ENCODE results near the gene TEAD1.

Gene TEAD1

DNA sequence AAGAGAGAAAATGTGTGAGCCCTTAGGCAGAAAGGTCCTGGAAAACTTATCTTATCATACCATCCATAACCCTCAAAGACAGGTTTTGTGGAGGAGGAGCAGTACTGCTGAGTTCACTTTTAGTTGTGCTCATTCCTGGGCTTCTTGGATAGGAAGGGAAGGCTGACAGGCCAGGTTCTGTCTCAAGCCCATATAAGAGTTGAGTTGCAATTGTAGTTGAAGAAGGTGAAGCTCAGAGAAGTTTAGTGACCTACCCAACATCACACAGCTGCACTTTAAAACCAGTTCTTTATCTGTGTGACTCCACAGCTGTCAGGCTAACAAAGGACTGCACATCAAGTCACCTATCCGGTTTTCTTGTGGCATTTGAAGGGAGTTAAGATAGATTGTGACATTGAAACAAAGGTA lies 13.0 kb downstream of the TEAD1 start:
- no peak for DNase-seq

- no peak for DNase-seq
Measured at GRCh38 chr11:12687740-12688139, 13.5 kb downstream of the TEAD1 start.

- no peak for DNase-seq
Measured at GRCh38 chr11:12689029-12689755, 15.0 kb downstream of the TEAD1 start.

DNA sequence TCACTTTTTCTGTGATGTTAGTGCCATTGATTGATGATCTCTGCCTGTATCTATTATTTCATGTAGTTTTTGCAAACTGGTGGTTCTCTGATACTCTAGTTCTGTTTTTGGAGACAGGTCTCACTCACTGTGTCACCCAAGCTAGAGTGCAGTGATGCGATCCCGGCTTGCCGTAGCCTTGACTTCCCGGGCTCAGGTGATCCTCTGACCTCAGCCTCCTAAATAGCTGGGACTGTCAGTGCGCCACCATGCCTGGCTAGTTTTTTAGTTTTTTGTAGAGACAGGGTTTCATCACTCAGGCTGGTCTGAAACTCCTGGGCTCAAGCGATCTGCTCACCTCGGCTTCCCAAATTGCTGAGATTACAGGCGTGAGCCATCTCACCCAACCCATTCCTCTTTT lies 16.4 kb downstream of the TEAD1 start:
- DNase-seq: no peak

DNA sequence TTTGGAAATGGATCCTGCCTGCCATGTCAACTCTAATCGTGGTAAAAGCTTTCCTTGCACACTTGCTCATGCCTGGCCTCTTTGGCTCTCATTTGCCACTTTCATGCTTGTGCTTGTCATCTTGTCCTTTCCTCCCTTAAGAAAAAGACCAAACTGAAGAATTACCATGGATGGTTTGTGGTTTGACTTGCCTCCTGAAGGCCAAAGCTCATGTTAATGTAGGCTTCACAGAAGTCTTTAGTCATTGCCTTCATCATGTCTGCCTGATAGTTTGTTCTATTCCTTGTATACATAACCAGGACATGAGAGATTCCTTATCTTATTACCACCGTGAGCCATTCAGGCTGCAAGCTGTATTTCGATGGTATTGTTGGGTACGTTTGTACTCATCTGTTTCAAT lies 17.3 kb downstream of the TEAD1 start:
- DNase-seq: no peak

- no peak for DNase-seq
Measured at GRCh38 chr11:12692229-12693075, 18.2 kb downstream of the TEAD1 start.

GRCh38 chr11:12693094-12693478 lies 18.9 kb downstream of the TEAD1 start:
- no peak for DNase-seq

DNA sequence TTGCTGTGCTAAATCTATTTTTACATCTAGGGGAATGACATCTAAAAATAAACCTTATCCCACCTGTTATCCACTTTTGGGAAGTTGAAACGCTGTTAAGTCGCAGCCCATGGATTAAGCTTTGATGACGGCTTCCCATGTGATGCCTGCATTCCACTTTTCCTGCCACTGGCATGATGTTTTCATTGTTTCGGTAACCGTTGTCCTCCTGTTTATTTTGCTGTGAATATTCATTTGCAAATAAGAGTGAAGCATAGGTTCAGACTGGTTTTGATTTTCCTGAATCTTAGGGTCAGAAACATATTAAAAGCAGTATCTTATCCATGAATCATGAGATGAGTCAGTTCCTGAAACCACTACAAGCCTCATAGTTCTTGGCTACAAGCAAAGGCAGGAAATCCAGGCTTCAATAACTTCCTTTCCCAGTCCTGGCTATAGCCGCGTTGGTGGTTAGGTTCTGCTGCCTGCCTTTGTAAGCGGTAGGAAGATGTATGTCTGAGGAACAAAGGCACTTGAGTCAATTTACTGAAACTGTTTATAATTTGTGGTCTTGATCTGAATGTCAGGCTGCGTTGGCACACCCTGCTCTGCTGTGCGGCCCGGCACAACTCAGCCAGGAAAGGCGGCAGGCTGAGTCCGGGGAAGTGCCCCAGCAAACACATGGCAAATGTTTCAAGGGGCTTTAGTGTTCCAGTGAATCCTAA lies 19.4 kb downstream of the TEAD1 start:
- peak; percentile 43 for DNase-seq

- no peak for DNase-seq
Measured at GRCh38 chr11:12694183-12694531, 19.9 kb downstream of the TEAD1 start.

- no peak for DNase-seq
Measured at GRCh38 chr11:12695221-12695794, 21.1 kb downstream of the TEAD1 start.

- no peak for DNase-seq
Measured at GRCh38 chr11:12695873-12696272, 21.7 kb downstream of the TEAD1 start.

GRCh38 chr11:12696911-12697581 lies 22.8 kb downstream of the TEAD1 start:
- DNase-seq: no peak

DNA sequence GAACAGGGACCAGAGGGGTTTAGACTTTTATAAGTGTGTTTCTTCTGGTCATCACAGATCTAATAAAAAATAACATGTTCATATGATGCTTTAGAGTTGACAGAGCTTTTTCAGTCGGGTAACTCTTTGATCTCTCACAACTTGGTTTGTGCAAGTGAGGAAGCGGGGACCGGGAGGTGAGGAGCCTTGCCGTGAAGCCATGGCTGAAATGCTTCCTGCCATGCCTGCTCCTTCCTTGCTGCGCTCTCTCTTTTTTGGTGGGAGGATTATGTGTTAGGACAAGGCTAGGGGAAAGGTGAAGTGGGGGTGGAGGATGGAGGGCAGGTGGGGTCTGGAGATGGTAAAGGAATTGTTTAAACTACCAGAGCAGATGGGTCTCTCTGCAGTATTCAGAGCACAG lies 23.8 kb downstream of the TEAD1 start:
- no peak for DNase-seq

- DNase-seq: no peak
Measured at GRCh38 chr11:12701811-12702592, 27.8 kb downstream of the TEAD1 start.

DNA sequence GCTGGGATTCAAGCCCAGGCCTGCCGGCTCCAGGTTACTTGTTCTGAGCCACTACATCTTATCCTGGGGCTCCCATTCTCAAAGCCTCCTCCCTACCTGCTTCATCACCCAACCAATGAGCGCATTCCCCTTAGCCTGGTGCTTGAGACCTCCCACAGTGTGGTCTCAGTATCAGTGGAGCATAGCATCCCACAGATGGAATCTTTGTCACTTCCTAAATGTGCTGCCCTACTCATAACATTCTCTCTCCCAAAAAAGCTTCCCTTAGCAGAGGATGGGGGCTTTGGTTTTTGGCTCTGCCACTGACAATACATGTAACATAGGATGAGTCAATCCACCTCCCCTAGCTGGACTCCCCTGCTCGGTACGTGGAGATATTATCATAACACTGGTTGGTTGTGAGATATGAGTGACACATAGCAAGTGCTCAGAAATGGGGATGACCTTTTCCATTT lies 28.8 kb downstream of the TEAD1 start:
- DNase-seq: no peak

GRCh38 chr11:12704049-12704448 lies 29.8 kb downstream of the TEAD1 start:
- no peak for DNase-seq

DNA sequence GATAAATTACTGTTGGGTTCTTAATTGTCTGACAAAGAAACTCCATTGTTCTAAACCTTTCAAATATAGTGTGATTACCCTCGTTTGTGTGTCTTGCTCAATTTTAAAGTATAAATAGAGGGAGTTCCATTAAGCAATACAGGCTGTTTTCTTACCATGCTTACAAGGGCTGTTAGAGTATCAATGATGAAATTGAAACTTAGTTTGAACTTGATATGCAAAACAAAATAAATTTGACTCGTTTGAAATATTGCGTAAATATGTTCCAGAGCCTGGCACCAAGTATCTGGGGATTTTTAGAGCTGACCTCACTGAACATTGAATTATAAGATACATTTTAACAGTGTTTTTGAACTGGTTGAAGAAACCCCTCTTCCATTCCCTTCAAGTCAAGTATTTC lies 31.7 kb downstream of the TEAD1 start:
- DNase-seq: no peak

DNA sequence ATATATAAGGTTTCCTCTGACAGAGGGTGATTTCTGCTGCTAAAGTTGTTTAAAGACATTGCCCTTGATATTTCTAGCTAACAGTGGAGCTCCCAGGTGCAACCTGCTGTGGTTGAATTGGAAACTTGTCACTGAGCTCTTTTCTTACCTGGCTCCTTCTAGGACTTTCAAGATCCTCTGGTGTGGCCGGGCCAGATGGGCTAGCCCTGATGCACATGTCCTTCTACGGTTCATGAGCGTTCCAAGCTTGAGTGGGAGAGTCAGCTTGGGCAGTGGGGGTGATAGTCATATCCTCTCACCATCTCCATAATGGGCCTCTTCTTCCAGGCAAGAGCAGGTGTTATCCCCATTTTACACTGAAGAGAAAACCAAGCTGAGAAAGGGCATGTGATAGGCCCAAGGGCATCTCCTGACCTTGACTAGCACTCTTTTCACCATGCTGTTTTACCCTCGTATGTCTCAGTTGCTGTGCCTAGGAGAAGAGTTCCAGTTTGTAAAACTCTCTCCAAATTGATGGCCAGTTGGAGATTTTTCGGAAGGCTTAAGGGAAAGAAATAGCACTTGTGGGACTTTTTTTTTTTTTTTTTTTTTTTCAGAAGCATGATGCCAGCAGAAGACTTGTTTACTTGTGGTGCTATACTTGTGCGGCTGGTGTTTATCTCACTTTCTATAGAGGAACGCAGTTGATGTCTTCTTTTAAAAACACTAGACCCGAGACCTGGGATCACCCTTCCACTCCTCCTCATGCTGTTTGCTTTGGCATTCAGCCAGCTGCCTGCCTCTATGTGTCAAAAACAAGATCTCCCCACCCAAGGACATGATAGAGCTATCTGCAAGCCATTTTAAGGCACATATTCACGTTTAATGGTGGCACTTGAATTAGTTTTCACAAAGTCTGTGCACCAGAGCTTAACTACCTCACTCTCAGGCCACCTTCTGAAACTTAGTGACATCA lies 32.6 kb downstream of the TEAD1 start:
- no peak for DNase-seq

GRCh38 chr11:12707500-12707880 lies 33.3 kb downstream of the TEAD1 start:
- DNase-seq: no peak

DNA sequence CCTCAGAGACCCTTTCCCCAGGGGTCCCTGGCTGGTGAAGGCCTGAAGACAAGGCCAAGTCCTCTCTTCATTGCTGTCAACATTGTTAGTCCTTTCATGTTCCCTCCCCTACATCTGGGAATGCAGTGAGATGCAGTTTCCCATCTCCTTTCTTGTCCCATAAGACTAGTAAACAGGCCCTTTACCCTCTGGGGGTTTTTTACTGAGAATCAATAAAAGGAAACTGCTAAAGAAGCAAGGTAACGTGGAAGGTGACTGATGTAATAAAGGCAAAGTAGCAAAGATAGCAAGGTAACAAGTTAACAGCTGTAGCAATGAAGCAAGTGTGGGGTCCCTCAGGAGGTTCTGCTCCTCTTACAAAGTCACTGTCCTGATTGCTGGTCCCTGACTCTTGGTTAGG lies 37.3 kb downstream of the TEAD1 start:
- DNase-seq: no peak

DNA sequence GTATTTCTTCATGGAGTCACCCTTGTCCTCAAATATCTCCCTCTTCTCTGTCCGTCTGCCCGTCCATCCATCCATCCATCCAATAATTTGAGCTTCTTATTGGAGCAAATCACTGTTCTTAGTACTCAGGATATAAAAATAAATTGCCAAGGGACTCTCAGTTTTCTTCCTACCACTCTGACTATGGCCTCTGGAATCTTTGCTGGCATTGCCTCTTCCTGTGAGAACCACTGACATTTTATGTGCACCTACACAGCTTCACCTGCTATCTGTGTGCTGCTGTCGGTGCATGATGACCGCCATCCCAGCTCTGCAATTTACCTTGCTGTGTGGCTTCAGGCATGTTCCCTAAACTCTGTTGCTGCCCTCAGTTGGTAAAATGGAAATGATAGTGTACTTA lies 37.9 kb downstream of the TEAD1 start:
- DNase-seq: no peak

Data from activated CD4-positive, alpha-beta T cell treated with anti-CD3 and anti-CD28 coated beads for 48 hours (primary cell).